Astrocyte (in vitro differentiated cells and primary cell): ENCODE measurements around the gene OR10T2.

Source experiments
- CTCF ChIP-seq: IDR thresholded peaks from 2 replicates; pipeline ENCODE4 v1.5.1; 2011; ENCODE audit warnings: low read depth, mild to moderate bottlenecking, inconsistent platforms, low read length, moderate library complexity; ENCODE audit not compliant: insufficient read depth
- EZH2 ChIP-seq: IDR thresholded peaks from 2 replicates; pipeline ENCODE4 v1.6.1; 2012; ENCODE audit warnings: mild to moderate bottlenecking, low read length, inconsistent platforms; ENCODE audit not compliant: insufficient read depth

- TF ChIP-seq CTCF (no peak), EZH2 (no peak)
Observed at GRCh38 chr1:158426137-158426536, 26.9 kb upstream of the OR10T2 start, which contains the start of gene OR10K2.
